ENCODE data around the gene MYCBPAP.

MYCBPAP gene

DNA sequence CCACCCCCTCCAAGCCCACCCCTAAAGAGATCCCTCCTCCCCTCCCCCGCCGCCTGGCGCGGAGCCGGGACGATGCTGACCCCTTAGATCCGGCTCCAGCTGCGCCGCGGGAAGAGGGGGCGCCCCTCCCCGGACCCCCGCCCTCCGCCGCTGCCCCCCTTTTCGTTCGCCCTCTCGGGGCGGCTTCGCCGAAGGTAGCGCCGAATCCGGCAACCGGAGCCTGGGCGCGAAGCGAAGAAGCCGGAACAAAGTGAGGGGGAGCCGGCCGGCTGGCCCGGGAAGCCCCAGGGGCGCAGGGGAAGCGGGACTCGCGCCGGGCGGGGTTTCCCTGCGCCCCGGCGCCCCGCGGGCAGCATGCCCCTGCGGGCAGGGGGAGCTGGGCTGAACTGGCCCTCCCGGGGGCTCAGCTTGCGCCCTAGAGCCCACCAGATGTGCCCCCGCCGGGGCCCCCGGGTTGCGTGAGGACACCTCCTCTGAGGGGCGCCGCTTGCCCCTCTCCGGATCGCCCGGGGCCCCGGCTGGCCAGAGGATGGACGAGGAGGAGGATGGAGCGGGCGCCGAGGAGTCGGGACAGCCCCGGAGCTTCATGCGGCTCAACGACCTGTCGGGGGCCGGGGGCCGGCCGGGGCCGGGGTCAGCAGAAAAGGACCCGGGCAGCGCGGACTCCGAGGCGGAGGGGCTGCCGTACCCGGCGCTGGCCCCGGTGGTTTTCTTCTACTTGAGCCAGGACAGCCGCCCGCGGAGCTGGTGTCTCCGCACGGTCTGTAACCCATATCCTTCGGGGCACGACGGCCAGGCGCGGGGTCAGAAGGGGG lies 52.9 kb downstream of the MYCBPAP start:
- H3K36me3 ChIP-seq (ENCODE audit: insufficient read depth, low read length), result no peaks in the 10 kb centered on the region
- H3K9ac ChIP-seq (ENCODE audit: low read depth, low read length), result peak overlapping the region; percentile 54; the same call in 1 of the 2 replicates
- H3K9me3 ChIP-seq (ENCODE audit: control insufficient read depth, insufficient read depth, low read length), result no peaks in the 10 kb centered on the region
- H3K4me1 ChIP-seq (ENCODE audit: insufficient read depth, low read length), result peaks cover 26% of the 10 kb centered on the region; the same call in 1 of the 2 replicates

DNA sequence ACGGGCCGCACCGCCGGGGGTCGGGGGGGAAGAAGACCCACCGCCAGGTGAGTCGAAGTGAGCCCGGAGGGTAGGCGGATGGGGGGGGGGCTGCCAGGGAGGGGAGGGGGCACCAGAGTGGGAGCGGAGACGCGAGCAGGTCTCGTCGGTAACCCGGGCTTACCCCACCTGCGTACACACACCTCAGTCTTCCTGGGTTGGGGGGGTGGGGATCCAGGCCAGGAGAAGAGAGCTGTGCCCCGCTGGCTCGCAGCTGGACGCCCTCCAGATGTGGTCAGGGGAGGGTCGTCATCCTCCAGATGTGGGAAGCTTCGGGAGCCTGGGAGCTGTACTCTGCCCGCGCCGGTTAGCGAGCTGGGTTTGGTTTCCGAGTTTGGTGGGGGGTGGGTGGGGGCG lies 53.5 kb downstream of the MYCBPAP start:
- peak overlapping the region; percentile 21; the same call in 1 of the 2 replicates for H3K9ac ChIP-seq (ENCODE audit: low read depth, low read length)
- no peaks in the 10 kb centered on the region for H3K36me3 ChIP-seq (ENCODE audit: insufficient read depth, low read length)
- H3K4me1 ChIP-seq (ENCODE audit: insufficient read depth, low read length), result peaks cover 26% of the 10 kb centered on the region; the same call in 1 of the 2 replicates
- H3K9me3 ChIP-seq (ENCODE audit: control insufficient read depth, insufficient read depth, low read length), result no peaks in the 10 kb centered on the region

DNA sequence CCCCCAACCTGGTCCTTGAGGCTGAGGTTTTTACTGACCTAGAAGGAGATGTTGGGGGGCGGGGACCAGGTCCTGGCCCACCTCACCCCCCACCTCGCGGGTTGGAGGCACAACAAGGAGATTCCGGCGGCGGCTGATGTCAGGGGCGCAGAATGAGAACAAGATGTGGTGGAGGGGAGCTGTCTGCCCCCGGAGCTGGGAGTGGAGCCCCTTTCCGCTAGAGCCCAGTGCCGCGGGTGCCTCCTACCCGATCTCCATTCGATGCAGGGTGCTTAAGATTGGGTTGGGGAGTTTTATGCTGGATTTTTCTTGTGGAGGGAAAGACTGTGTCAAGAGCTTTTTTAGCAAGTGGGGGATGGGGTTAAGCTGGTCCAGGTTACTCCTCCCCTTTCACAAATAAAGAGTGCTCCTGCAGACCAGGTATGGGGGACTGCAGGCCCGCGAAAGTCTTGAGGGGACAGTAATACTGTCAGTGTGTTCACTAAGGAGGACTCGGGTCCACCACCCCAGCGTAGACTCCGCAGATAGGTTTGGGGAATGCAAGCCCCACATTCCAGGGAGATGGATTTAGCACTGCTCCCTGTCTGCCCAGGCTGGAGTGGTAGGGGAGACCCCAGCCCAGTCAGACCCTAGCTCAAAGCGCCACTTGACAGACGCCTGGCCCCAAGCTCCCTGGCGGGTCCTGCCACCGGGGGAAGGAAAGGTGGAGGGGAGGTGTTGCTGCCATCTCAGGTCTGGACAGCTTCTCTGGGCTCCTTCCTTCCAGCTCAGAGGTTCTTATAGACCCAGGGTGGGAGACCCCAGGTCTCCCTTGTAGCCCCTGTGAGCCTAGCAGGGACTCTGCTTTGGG lies 54.2 kb downstream of the MYCBPAP start:
- Histone ChIP-seq H3K9me3 (ENCODE audit: control insufficient read depth, insufficient read depth, low read length) (no peaks in the 10 kb centered on the region), H3K9ac (ENCODE audit: low read depth, low read length) (peak overlapping the region; percentile 39; the same call in 1 of the 2 replicates), H3K4me1 (ENCODE audit: insufficient read depth, low read length) (peaks cover 26% of the 10 kb centered on the region; the same call in 1 of the 2 replicates), H3K36me3 (ENCODE audit: insufficient read depth, low read length) (no peaks in the 10 kb centered on the region)

DNA sequence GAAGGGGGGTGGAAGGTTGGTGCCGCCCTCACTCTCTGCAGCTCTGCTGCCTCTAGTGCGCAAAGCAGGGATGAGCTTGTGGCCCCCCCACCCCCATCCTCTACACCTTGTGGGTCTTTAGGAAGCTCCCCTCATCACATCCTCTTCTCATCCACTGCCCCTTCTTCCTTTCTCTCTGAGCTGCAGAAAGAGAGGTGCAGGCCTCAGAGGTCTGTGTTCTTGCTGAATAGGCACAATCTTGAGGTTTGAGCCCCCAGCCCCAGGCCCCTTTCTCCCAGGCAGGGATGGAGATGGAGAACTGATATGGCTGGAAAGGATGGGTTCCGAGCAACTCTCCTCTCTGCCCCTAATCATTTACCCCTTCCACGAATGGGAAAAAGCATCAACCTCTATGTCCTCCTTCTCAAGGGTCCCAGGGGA lies 54.9 kb downstream of the MYCBPAP start:
- Histone ChIP-seq H3K9me3 (ENCODE audit: control insufficient read depth, insufficient read depth, low read length) (no peaks in the 10 kb centered on the region), H3K9ac (ENCODE audit: low read depth, low read length) (no peak overlapping the region), H3K36me3 (ENCODE audit: insufficient read depth, low read length) (no peaks in the 10 kb centered on the region), H3K4me1 (ENCODE audit: insufficient read depth, low read length) (peaks cover 23% of the 10 kb centered on the region; the same call in 1 of the 2 replicates)

DNA sequence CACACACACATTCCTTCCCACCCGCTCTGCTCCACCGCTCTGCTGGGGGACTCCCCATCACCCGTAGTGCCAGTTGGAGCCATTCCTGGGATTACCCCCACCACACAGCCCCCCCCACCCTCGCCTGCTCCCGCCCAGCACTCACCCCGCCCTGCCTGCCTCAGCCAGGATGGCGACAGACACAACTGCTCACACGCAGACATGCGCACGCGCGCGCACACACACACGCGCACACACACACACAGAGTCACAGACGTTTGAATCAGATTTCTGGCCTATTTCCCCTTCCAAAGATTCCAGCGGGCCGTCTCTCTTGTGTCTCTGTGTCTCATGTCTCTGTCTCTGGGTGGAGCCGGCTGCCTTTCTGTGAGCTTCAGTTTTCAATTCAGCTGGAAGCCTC lies 56.7 kb downstream of the MYCBPAP start:
- Histone ChIP-seq H3K36me3 (ENCODE audit: insufficient read depth, low read length) (no peaks in the 10 kb centered on the region), H3K4me1 (ENCODE audit: insufficient read depth, low read length) (peaks cover 21% of the 10 kb centered on the region; the same call in 1 of the 2 replicates), H3K9ac (ENCODE audit: low read depth, low read length) (peak overlapping the region; percentile 38; the same call in 1 of the 2 replicates), H3K9me3 (ENCODE audit: control insufficient read depth, insufficient read depth, low read length) (no peaks in the 10 kb centered on the region)

DNA sequence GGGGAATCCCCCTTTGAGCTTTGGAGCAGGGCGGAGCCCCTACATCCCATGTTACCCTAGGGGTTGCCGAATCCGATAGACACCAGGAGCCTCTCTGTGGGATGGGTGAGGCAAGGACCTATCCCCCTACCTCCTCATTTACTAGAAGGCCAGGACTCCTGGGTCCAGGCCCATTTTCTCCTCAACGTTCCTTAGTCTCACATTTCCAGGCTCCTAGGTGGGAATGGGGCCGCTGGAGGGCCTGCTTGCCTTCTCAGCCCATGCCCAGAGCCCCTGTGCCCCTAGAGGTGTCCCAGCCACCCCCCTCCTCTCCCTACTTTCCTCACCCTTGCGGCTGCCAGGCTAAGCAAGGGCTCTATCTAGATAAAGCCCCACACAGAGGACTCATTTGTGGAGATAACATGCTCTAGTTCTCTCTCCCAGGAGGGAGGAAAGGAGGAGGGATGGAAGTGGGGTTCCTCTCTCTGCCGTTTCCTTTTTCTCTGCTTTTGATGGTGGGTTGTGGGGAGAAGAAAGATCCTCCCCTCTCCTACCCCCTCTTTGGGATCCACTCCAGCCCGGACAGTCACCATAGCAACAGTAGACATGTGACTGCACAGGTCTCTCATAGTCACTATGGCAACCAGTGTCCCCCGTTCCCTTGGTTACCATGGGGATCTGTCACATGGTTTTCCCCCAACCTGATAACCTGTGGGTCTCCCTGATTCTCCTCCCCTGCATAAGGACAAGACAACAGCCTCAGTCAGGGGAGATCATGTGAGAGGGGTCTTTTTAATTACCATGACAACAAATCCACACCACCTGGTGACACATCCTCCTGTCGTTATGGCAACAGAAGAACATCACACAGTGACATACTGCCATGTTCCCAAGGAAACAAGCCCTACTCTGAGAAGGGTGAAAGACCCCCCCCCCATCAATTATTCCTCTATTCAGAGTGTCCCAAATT lies 57.4 kb downstream of the MYCBPAP start:
- Histone ChIP-seq H3K36me3 (ENCODE audit: insufficient read depth, low read length) (no peaks in the 10 kb centered on the region), H3K9me3 (ENCODE audit: control insufficient read depth, insufficient read depth, low read length) (no peaks in the 10 kb centered on the region), H3K4me1 (ENCODE audit: insufficient read depth, low read length) (peaks cover 26% of the 10 kb centered on the region; the same call in 1 of the 2 replicates), H3K9ac (ENCODE audit: low read depth, low read length) (no peak overlapping the region)

DNA sequence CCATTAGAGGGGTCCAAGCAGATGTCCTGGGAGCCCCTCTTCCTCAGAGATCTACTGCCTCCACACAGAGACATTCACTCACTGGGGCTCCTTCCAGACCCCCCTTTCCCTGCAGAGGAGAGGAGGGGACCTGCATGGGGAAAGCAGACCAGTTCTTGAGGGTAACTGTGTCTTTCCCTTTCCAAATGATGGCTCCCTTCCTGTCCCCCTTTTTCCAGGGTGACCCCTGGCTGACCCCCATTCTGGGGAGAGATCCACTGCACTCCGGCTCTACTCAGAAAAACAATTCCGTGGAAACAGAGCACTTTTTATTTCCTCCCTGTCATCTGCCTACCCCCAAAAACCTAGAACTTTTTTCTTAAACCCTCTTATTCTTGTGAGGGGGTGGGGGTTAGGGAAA lies 58.6 kb downstream of the MYCBPAP start:
- Histone ChIP-seq H3K36me3 (ENCODE audit: insufficient read depth, low read length) (no peaks in the 10 kb centered on the region), H3K4me1 (ENCODE audit: insufficient read depth, low read length) (peaks cover 26% of the 10 kb centered on the region; the same call in 1 of the 2 replicates), H3K9ac (ENCODE audit: low read depth, low read length) (no peak overlapping the region), H3K9me3 (ENCODE audit: control insufficient read depth, insufficient read depth, low read length) (no peaks in the 10 kb centered on the region)

DNA sequence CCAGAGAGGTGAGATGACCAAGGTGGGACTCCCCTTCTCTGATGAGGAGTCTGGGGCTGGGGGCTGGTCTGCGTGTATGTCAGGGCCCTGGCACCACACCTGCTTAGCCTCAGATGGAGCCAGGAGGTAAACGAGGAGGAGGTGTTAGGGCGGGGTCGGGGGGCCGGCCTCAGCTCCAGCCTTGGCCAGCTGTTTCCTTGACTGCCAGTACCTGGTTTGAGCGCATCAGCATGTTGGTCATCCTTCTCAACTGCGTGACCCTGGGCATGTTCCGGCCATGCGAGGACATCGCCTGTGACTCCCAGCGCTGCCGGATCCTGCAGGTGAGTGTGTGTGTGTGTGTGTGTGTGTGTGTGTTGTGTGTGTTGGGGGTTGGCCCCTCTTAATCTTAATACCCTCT lies 60.4 kb downstream of the MYCBPAP start:
- no peaks in the 10 kb centered on the region for H3K9me3 ChIP-seq (ENCODE audit: control insufficient read depth, insufficient read depth, low read length)
- no peak overlapping the region for H3K9ac ChIP-seq (ENCODE audit: low read depth, low read length)
- H3K4me1 ChIP-seq (ENCODE audit: insufficient read depth, low read length), result peaks cover 17% of the 10 kb centered on the region; the same call in 1 of the 2 replicates
- no peaks in the 10 kb centered on the region for H3K36me3 ChIP-seq (ENCODE audit: insufficient read depth, low read length)

DNA sequence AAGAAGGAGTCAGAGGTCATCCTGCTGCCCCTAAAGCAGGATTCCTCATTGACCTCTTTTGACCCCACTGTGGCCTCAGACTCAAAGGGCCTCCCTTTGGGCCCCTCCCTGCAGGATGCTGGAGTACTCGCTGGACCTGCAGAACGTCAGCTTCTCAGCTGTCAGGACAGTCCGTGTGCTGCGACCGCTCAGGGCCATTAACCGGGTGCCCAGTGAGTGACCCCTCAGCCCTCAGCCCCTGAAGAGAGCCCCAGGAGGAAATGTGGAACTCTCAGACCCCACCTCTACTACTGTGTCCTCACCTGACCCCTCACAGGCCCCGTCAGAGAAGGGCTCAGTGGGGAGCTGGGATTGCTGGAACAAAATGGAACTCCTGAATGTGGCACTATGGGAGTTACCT lies 61.4 kb downstream of the MYCBPAP start:
- H3K4me1 ChIP-seq (ENCODE audit: insufficient read depth, low read length), result peaks cover 13% of the 10 kb centered on the region; the same call in 1 of the 2 replicates

DNA sequence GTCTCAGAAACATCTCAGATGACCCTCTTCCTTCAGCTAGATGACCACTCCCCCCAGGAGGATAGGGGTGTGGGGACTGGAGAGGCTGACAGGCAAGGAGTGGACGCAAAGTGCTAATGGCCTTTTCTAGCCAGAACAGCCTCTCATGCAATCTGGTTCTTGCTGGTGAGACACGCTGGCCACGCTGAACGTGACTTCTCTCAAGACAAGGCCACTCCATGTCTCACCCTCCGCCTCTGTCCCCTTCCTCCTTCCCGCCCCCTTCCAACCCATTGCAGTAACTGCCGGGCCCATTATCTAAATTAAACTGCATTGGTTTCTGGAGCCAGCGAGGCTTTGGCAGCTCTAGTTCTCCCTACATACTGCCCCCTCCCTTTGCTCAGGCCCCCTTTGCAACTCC lies 61.8 kb downstream of the MYCBPAP start:
- Histone ChIP-seq H3K36me3 (ENCODE audit: insufficient read depth, low read length) (no peaks in the 10 kb centered on the region), H3K9ac (ENCODE audit: low read depth, low read length) (no peak overlapping the region), H3K9me3 (ENCODE audit: control insufficient read depth, insufficient read depth, low read length) (no peaks in the 10 kb centered on the region), H3K4me1 (ENCODE audit: insufficient read depth, low read length) (peaks cover 13% of the 10 kb centered on the region)

More for the DNA sequence above, 61.4 kb downstream of the MYCBPAP start:
- no peak overlapping the region for H3K9ac ChIP-seq (ENCODE audit: low read depth, low read length)
- no peaks in the 10 kb centered on the region for H3K36me3 ChIP-seq (ENCODE audit: insufficient read depth, low read length)
- no peaks in the 10 kb centered on the region for H3K9me3 ChIP-seq (ENCODE audit: control insufficient read depth, insufficient read depth, low read length)

DNA sequence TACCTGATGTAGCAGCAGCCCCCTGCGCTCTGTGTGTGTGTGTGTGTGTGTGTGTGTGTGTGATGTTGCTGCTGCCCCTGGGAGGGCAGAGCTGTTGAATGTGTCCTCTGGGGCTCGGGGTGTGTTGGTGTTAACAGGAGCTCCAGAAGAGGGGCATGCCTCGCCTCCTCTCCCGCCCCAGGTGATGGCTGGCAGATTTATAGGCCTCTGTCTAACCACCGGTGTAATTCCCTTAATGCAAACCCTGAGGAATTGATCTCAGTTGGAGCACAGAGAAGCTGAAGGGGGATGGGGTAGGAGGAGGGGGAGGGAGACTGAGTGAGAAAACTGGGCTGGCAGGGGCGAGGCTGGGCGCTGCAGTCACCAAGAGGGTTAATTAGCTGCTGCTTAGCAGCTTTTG lies 62.3 kb downstream of the MYCBPAP start:
- H3K4me1 ChIP-seq (ENCODE audit: insufficient read depth, low read length), result peaks cover 15% of the 10 kb centered on the region
- H3K9me3 ChIP-seq (ENCODE audit: control insufficient read depth, insufficient read depth, low read length), result no peaks in the 10 kb centered on the region
- no peak overlapping the region for H3K9ac ChIP-seq (ENCODE audit: low read depth, low read length)
- H3K36me3 ChIP-seq (ENCODE audit: insufficient read depth, low read length), result no peaks in the 10 kb centered on the region

DNA sequence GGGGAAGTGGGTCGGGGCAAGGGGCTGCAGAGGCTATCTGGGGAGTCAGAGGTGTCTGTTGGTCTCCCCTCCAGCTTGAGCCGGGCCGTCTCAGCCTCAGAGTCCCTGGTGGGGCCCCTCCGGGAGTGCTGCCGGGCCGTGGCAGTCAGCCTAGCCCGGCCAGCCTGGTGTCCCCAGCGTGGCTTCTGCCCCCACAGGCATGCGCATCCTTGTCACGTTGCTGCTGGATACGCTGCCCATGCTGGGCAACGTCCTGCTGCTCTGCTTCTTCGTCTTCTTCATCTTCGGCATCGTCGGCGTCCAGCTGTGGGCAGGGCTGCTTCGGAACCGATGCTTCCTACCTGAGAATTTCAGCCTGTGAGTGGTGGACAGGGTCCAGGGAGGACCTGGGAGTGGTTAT lies 63.4 kb downstream of the MYCBPAP start:
- Histone ChIP-seq H3K36me3 (ENCODE audit: insufficient read depth, low read length) (no peaks in the 10 kb centered on the region), H3K9ac (ENCODE audit: low read depth, low read length) (no peak overlapping the region), H3K9me3 (ENCODE audit: control insufficient read depth, insufficient read depth, low read length) (no peaks in the 10 kb centered on the region), H3K4me1 (ENCODE audit: insufficient read depth, low read length) (peaks cover 12% of the 10 kb centered on the region)

DNA sequence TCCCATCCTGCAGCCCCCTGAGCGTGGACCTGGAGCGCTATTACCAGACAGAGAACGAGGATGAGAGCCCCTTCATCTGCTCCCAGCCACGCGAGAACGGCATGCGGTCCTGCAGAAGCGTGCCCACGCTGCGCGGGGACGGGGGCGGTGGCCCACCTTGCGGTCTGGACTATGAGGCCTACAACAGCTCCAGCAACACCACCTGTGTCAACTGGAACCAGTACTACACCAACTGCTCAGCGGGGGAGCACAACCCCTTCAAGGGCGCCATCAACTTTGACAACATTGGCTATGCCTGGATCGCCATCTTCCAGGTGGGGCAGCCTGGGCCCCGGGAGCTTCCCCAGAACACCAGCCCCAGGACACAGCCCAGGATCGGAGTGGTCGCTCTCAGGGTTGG lies 64.3 kb downstream of the MYCBPAP start:
- Histone ChIP-seq H3K9me3 (ENCODE audit: control insufficient read depth, insufficient read depth, low read length) (no peaks in the 10 kb centered on the region), H3K4me1 (ENCODE audit: insufficient read depth, low read length) (peaks cover 12% of the 10 kb centered on the region), H3K36me3 (ENCODE audit: insufficient read depth, low read length) (no peaks in the 10 kb centered on the region), H3K9ac (ENCODE audit: low read depth, low read length) (no peak overlapping the region)
